HG03039 (cell line): ENCODE measurements around the gene FMNL2.

ENCODE experiments used
- ATAC-seq: cut with Tn5 transposase; IDR thresholded peaks from one replicate; pipeline ENCODE4 v1.9.1; 2021; ENCODE audit warnings: mild to moderate bottlenecking, moderate library complexity; ENCODE audit not compliant: unreplicated experiment

FMNL2 gene

GRCh38 chr2:152444448-152444847 is 109.5 kb downstream of the FMNL2 start:
- no peak for ATAC-seq

- no peak for ATAC-seq
These were observed 110.4 kb downstream of the FMNL2 start for GRCh38 chr2:152445375-152445774.

- peak; percentile 67 for ATAC-seq
These were observed 110.8 kb downstream of the FMNL2 start for GRCh38 chr2:152445791-152446201.

- ATAC-seq: no peak
These were observed 111.2 kb downstream of the FMNL2 start for GRCh38 chr2:152446213-152446612.

- ATAC-seq: no peak
These were observed 112.9 kb downstream of the FMNL2 start for GRCh38 chr2:152447897-152448296.

- ATAC-seq: no peak
These were observed 113.6 kb downstream of the FMNL2 start for GRCh38 chr2:152448606-152449005.

- no peak for ATAC-seq
These were observed 114.6 kb downstream of the FMNL2 start for GRCh38 chr2:152449578-152449977.

- ATAC-seq: no peak
These were observed 115.2 kb downstream of the FMNL2 start for GRCh38 chr2:152450176-152450575.

GRCh38 chr2:152452256-152452973 is 117.4 kb downstream of the FMNL2 start:
- no peak for ATAC-seq

- ATAC-seq: no peak
These were observed 118.3 kb downstream of the FMNL2 start for GRCh38 chr2:152453129-152453911.

GRCh38 chr2:152454371-152454770 is 119.4 kb downstream of the FMNL2 start:
- ATAC-seq: no peak

- ATAC-seq: no peak
These were observed 120.0 kb downstream of the FMNL2 start for GRCh38 chr2:152454960-152455359.

GRCh38 chr2:152455738-152456137 is 120.8 kb downstream of the FMNL2 start:
- no peak for ATAC-seq

GRCh38 chr2:152456262-152456661 is 121.3 kb downstream of the FMNL2 start:
- ATAC-seq: no peak

- ATAC-seq: no peak
These were observed 123.5 kb downstream of the FMNL2 start for GRCh38 chr2:152458441-152458940.

GRCh38 chr2:152459091-152459490 is 124.1 kb downstream of the FMNL2 start:
- no peak for ATAC-seq

GRCh38 chr2:152460567-152460966 is 125.6 kb downstream of the FMNL2 start:
- ATAC-seq: no peak

GRCh38 chr2:152462120-152462519 is 127.1 kb downstream of the FMNL2 start:
- no peak for ATAC-seq

- no peak for ATAC-seq
These were observed 127.8 kb downstream of the FMNL2 start for GRCh38 chr2:152462779-152463178.

- no peak for ATAC-seq
These were observed 130.0 kb downstream of the FMNL2 start for GRCh38 chr2:152464851-152465470.

- ATAC-seq: no peak
These were observed 130.6 kb downstream of the FMNL2 start for GRCh38 chr2:152465541-152465940.

- no peak for ATAC-seq
These were observed 131.1 kb downstream of the FMNL2 start for GRCh38 chr2:152466041-152466440.
